ENCODE results near the gene FARP2.

Gene FARP2

GRCh38 chr2:241489733-241490680, 133.9 kb downstream of the FARP2 start:
- Histone ChIP-seq H2AFZ (ENCODE audit: low read length) (no peak overlapping the region), H3K4me1 (ENCODE audit: insufficient read depth, low read length, severe bottlenecking) (no peaks in the 10 kb centered on the region), H3K4me2 (ENCODE audit: low read length) (no peak overlapping the region), H3K79me2 (ENCODE audit: insufficient read depth, low read length) (no peaks in the 10 kb centered on the region), H3K4me3 (ENCODE audit: low read depth, low read length, poor library complexity, severe bottlenecking) (no peak overlapping the region), H3K9ac (ENCODE audit: low read length) (no peak overlapping the region), H3K36me3 (ENCODE audit: insufficient read depth, low read length) (peaks cover 8% of the 10 kb centered on the region), H3K9me3 (ENCODE audit: low read length) (no peaks in the 10 kb centered on the region), H4K20me1 (ENCODE audit: insufficient read depth, low read length) (no peaks in the 10 kb centered on the region), H3F3A (ENCODE audit: insufficient read depth, low read length) (no peaks in the 10 kb centered on the region), H3K27ac (ENCODE audit: low read depth, low read length, poor library complexity, severe bottlenecking) (no peak overlapping the region), H3K9me2 (ENCODE audit: low read depth, low read length) (no peaks in the 10 kb centered on the region), H3K27me3 (ENCODE audit: insufficient read depth, low read length) (peaks cover 21% of the 10 kb centered on the region)
- TF ChIP-seq, protein P1, sequence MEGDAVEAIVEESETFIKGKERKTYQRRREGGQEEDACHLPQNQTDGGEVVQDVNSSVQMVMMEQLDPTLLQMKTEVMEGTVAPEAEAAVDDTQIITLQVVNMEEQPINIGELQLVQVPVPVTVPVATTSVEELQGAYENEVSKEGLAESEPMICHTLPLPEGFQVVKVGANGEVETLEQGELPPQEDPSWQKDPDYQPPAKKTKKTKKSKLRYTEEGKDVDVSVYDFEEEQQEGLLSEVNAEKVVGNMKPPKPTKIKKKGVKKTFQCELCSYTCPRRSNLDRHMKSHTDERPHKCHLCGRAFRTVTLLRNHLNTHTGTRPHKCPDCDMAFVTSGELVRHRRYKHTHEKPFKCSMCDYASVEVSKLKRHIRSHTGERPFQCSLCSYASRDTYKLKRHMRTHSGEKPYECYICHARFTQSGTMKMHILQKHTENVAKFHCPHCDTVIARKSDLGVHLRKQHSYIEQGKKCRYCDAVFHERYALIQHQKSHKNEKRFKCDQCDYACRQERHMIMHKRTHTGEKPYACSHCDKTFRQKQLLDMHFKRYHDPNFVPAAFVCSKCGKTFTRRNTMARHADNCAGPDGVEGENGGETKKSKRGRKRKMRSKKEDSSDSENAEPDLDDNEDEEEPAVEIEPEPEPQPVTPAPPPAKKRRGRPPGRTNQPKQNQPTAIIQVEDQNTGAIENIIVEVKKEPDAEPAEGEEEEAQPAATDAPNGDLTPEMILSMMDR (IDR thresholded peaks at IDR 0.05; ENCODE audit: low read length), result no peak
- no peak for TF ChIP-seq EZH2 (IDR thresholded peaks at IDR 0.05; ENCODE audit: borderline replicate concordance, low read length)

DNA sequence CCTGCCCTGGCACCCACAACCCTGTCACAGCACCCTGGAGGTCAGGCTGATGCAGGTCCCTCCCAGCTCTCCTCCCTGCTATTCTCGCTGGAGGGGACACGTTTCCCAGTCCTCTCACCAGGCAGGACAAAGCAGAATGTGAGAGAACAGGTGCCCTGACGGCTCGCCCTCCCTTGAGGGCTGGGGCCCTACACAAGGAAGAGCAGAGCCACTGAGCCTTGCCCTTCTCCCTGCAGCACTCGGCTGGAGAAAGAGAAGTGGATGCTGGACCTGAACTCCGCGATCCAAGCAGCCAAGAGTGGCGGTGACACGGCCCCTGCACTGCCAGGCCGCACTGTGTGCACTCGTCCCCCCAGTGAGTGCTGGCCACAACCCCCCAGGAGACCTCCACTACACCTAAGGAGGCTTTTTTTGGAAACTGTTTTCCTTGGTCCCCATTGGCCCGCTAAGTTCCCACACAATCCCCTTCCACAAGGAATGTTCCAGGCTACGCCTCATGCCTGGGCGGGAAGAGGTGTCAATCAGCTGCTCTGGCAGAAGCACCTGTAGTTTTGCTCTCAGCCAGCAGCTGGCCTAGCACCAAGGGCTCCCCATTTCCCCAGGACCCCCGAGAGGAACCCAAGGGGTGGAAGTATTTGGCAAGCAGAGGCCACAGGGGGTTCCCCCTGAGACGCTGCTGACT, 134.9 kb downstream of the FARP2 start:
- peaks cover 15% of the 10 kb centered on the region for H3K36me3 ChIP-seq (ENCODE audit: insufficient read depth, low read length)
- H3K4me3 ChIP-seq (ENCODE audit: low read depth, low read length, poor library complexity, severe bottlenecking), result no peak overlapping the region
- H3K9ac ChIP-seq (ENCODE audit: low read length), result no peak overlapping the region
- H4K20me1 ChIP-seq (ENCODE audit: insufficient read depth, low read length), result no peaks in the 10 kb centered on the region
- no peaks in the 10 kb centered on the region for H3F3A ChIP-seq (ENCODE audit: insufficient read depth, low read length)
- TF ChIP-seq, protein P1 (IDR thresholded peaks at IDR 0.05; ENCODE audit: low read length), result no peak
- TF ChIP-seq EZH2 (IDR thresholded peaks at IDR 0.05; ENCODE audit: borderline replicate concordance, low read length), result no peak
- H3K9me2 ChIP-seq (ENCODE audit: low read depth, low read length), result no peaks in the 10 kb centered on the region
- no peak overlapping the region for H2AFZ ChIP-seq (ENCODE audit: low read length)
- no peak overlapping the region for H3K27ac ChIP-seq (ENCODE audit: low read depth, low read length, poor library complexity, severe bottlenecking)
- no peak overlapping the region for H3K4me2 ChIP-seq (ENCODE audit: low read length)
- H3K9me3 ChIP-seq (ENCODE audit: low read length), result no peaks in the 10 kb centered on the region
- H3K27me3 ChIP-seq (ENCODE audit: insufficient read depth, low read length), result peaks cover 18% of the 10 kb centered on the region; the same call in 1 of the 2 replicates
- no peaks in the 10 kb centered on the region for H3K4me1 ChIP-seq (ENCODE audit: insufficient read depth, low read length, severe bottlenecking)
- H3K79me2 ChIP-seq (ENCODE audit: insufficient read depth, low read length), result no peaks in the 10 kb centered on the region

DNA sequence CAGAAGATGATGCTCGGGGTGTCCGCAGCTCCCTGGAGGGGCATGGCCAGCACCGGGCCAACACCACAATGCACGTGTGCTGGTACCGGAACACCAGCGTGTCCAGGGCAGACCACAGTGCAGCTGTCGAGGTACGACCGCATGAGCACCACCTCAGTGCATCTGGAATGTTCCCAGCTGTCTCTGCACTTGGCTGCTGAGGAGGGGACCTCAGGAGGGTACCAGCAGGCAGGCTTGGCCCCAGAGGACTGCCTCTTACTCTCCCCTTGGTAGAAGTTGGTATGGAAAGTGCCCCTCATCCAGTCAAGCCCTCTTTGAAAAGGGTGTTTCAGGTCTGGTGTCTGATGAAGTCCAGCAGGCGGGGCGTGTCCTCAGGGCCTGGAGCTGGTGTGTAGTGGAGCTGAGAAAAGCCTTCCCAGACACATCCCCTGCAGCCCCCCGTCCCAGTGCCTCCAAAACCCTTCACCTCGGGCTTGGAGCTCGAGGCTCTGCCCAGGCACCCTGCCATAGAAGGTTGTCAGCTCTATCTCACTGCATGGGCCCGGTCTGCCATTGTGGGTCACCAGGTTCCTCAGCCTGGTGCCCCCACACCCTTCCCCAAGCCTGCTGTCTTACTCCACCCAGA, 135.6 kb downstream of the FARP2 start:
- Histone ChIP-seq H3K4me2 (ENCODE audit: low read length) (no peak overlapping the region), H3F3A (ENCODE audit: insufficient read depth, low read length) (no peaks in the 10 kb centered on the region), H3K36me3 (ENCODE audit: insufficient read depth, low read length) (peaks cover 15% of the 10 kb centered on the region), H3K9me2 (ENCODE audit: low read depth, low read length) (no peaks in the 10 kb centered on the region), H3K9me3 (ENCODE audit: low read length) (no peaks in the 10 kb centered on the region), H4K20me1 (ENCODE audit: insufficient read depth, low read length) (no peaks in the 10 kb centered on the region), H3K27ac (ENCODE audit: low read depth, low read length, poor library complexity, severe bottlenecking) (no peak overlapping the region), H3K9ac (ENCODE audit: low read length) (no peak overlapping the region), H3K4me1 (ENCODE audit: insufficient read depth, low read length, severe bottlenecking) (no peaks in the 10 kb centered on the region), H3K79me2 (ENCODE audit: insufficient read depth, low read length) (no peaks in the 10 kb centered on the region), H3K27me3 (ENCODE audit: insufficient read depth, low read length) (peaks cover 18% of the 10 kb centered on the region; the same call in 1 of the 2 replicates), H3K4me3 (ENCODE audit: low read depth, low read length, poor library complexity, severe bottlenecking) (no peak overlapping the region), H2AFZ (ENCODE audit: low read length) (no peak overlapping the region)
- TF ChIP-seq, protein P1 (IDR thresholded peaks at IDR 0.05; ENCODE audit: low read length), result no peak
- no peak for TF ChIP-seq EZH2 (IDR thresholded peaks at IDR 0.05; ENCODE audit: borderline replicate concordance, low read length)
